Measurements from ENCODE around the gene IL36G.

Gene IL36G

GRCh38 chr2:112995346-112995920, 17.6 kb downstream of the IL36G start:
- no peak overlapping the region for H3K4me3 ChIP-seq (ENCODE audit: low read length)
- no peak for TF ChIP-seq ZNF274 (IDR thresholded peaks at IDR 0.05; ENCODE audit: low read depth, low read length)

- TF ChIP-seq ZNF274 (IDR thresholded peaks at IDR 0.05; ENCODE audit: low read depth, low read length): no peak
These were observed 18.8 kb downstream of the IL36G start for GRCh38 chr2:112996635-112997034.

GRCh38 chr2:112997151-112997550, 19.3 kb downstream of the IL36G start:
- no peak for TF ChIP-seq ZNF274 (IDR thresholded peaks at IDR 0.05; ENCODE audit: low read depth, low read length)
- H3K4me3 ChIP-seq (ENCODE audit: low read length): no peak overlapping the region

More at GRCh38 chr2:112996635-112997034, 18.8 kb downstream of the IL36G start:
- H3K4me3 ChIP-seq (ENCODE audit: low read length): no peak overlapping the region

GRCh38 chr2:113000436-113000835, 22.6 kb downstream of the IL36G start:
- no peak for TF ChIP-seq ZNF274 (IDR thresholded peaks at IDR 0.05; ENCODE audit: low read depth, low read length)
- H3K4me3 ChIP-seq (ENCODE audit: low read length): no peak overlapping the region

- no peak for TF ChIP-seq ZNF274 (IDR thresholded peaks at IDR 0.05; ENCODE audit: low read depth, low read length)
- no peak overlapping the region for H3K4me3 ChIP-seq (ENCODE audit: low read length)
These were observed 24.9 kb downstream of the IL36G start for GRCh38 chr2:113002677-113003076.

- no peak within 1 kb of the TSS for H3K4me3 ChIP-seq (ENCODE audit: low read length)
- TF ChIP-seq ZNF274 (IDR thresholded peaks at IDR 0.05; ENCODE audit: low read depth, low read length): no peak
These were observed 27.3 kb downstream of the IL36G start, which contains the start of gene IL36A for GRCh38 chr2:113005030-113005509. Gene IL36A, plus strand, starts transcription at chr2:113005459. Its CDS starts 413 bp downstream, at chr2:113005872.

- H3K4me3 ChIP-seq (ENCODE audit: low read length): no peak overlapping the region
- TF ChIP-seq ZNF274 (IDR thresholded peaks at IDR 0.05; ENCODE audit: low read depth, low read length): no peak
These were observed 29.4 kb downstream of the IL36G start for GRCh38 chr2:113007250-113007649.

- no peak overlapping the region for H3K4me3 ChIP-seq (ENCODE audit: low read length)
- no peak for TF ChIP-seq ZNF274 (IDR thresholded peaks at IDR 0.05; ENCODE audit: low read depth, low read length)
These were observed 31.8 kb downstream of the IL36G start for GRCh38 chr2:113009622-113010021.

- H3K4me3 ChIP-seq (ENCODE audit: low read length): no peak overlapping the region
- no peak for TF ChIP-seq ZNF274 (IDR thresholded peaks at IDR 0.05; ENCODE audit: low read depth, low read length)
These were observed 32.3 kb downstream of the IL36G start for GRCh38 chr2:113010088-113010487.

GRCh38 chr2:113011108-113011507, 33.3 kb downstream of the IL36G start:
- no peak overlapping the region for H3K4me3 ChIP-seq (ENCODE audit: low read length)
- TF ChIP-seq ZNF274 (IDR thresholded peaks at IDR 0.05; ENCODE audit: low read depth, low read length): no peak

GRCh38 chr2:113012436-113013335, 34.9 kb downstream of the IL36G start:
- no peak overlapping the region for H3K4me3 ChIP-seq (ENCODE audit: low read length)
- no peak for TF ChIP-seq ZNF274 (IDR thresholded peaks at IDR 0.05; ENCODE audit: low read depth, low read length)

GRCh38 chr2:113013336-113013661, 35.5 kb downstream of the IL36G start:
- H3K4me3 ChIP-seq (ENCODE audit: low read length): no peak overlapping the region
- no peak for TF ChIP-seq ZNF274 (IDR thresholded peaks at IDR 0.05; ENCODE audit: low read depth, low read length)

GRCh38 chr2:113014067-113014466, 36.3 kb downstream of the IL36G start:
- H3K4me3 ChIP-seq (ENCODE audit: low read length): no peak overlapping the region
- no peak for TF ChIP-seq ZNF274 (IDR thresholded peaks at IDR 0.05; ENCODE audit: low read depth, low read length)

GRCh38 chr2:113015042-113015441, 37.2 kb downstream of the IL36G start:
- no peak overlapping the region for H3K4me3 ChIP-seq (ENCODE audit: low read length)
- TF ChIP-seq ZNF274 (IDR thresholded peaks at IDR 0.05; ENCODE audit: low read depth, low read length): no peak

GRCh38 chr2:113015655-113016054, 37.8 kb downstream of the IL36G start:
- TF ChIP-seq ZNF274 (IDR thresholded peaks at IDR 0.05; ENCODE audit: low read depth, low read length): no peak
- H3K4me3 ChIP-seq (ENCODE audit: low read length): no peak overlapping the region

All from GM08714 (cell line).